ENCODE data around the gene SMURF1.
A peak's percentile ranks its signal among the peaks of the same experiment; 100 is the strongest.

SMURF1 gene

GRCh38 chr7:99036546-99037111 lies 107.3 kb downstream of the SMURF1 start:
- Histone ChIP-seq H3F3A (ENCODE audit: insufficient read depth, low read length) (no peaks in the 10 kb centered on the region), H3K27ac (ENCODE audit: low read depth, low read length, poor library complexity, severe bottlenecking) (no peak overlapping the region), H3K9me2 (ENCODE audit: low read depth, low read length) (no peaks in the 10 kb centered on the region), H3K79me2 (ENCODE audit: insufficient read depth, low read length) (no peaks in the 10 kb centered on the region), H3K36me3 (ENCODE audit: insufficient read depth, low read length) (peaks cover 94% of the 10 kb centered on the region), H3K9ac (ENCODE audit: low read length) (no peak overlapping the region), H3K4me1 (ENCODE audit: insufficient read depth, low read length, severe bottlenecking) (no peaks in the 10 kb centered on the region), H3K9me3 (ENCODE audit: low read length) (no peaks in the 10 kb centered on the region), H2AFZ (ENCODE audit: low read length) (no peak overlapping the region), H3K27me3 (ENCODE audit: insufficient read depth, low read length) (no peaks in the 10 kb centered on the region), H4K20me1 (ENCODE audit: insufficient read depth, low read length) (no peaks in the 10 kb centered on the region), H3K4me3 (ENCODE audit: low read depth, low read length, poor library complexity, severe bottlenecking) (no peak overlapping the region), H3K4me2 (ENCODE audit: low read length) (no peak overlapping the region)
- TF ChIP-seq, protein P1, sequence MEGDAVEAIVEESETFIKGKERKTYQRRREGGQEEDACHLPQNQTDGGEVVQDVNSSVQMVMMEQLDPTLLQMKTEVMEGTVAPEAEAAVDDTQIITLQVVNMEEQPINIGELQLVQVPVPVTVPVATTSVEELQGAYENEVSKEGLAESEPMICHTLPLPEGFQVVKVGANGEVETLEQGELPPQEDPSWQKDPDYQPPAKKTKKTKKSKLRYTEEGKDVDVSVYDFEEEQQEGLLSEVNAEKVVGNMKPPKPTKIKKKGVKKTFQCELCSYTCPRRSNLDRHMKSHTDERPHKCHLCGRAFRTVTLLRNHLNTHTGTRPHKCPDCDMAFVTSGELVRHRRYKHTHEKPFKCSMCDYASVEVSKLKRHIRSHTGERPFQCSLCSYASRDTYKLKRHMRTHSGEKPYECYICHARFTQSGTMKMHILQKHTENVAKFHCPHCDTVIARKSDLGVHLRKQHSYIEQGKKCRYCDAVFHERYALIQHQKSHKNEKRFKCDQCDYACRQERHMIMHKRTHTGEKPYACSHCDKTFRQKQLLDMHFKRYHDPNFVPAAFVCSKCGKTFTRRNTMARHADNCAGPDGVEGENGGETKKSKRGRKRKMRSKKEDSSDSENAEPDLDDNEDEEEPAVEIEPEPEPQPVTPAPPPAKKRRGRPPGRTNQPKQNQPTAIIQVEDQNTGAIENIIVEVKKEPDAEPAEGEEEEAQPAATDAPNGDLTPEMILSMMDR (IDR thresholded peaks at IDR 0.05; ENCODE audit: low read length): peak; percentile 64
- no peak for TF ChIP-seq EZH2 (IDR thresholded peaks at IDR 0.05; ENCODE audit: borderline replicate concordance, low read length)

DNA sequence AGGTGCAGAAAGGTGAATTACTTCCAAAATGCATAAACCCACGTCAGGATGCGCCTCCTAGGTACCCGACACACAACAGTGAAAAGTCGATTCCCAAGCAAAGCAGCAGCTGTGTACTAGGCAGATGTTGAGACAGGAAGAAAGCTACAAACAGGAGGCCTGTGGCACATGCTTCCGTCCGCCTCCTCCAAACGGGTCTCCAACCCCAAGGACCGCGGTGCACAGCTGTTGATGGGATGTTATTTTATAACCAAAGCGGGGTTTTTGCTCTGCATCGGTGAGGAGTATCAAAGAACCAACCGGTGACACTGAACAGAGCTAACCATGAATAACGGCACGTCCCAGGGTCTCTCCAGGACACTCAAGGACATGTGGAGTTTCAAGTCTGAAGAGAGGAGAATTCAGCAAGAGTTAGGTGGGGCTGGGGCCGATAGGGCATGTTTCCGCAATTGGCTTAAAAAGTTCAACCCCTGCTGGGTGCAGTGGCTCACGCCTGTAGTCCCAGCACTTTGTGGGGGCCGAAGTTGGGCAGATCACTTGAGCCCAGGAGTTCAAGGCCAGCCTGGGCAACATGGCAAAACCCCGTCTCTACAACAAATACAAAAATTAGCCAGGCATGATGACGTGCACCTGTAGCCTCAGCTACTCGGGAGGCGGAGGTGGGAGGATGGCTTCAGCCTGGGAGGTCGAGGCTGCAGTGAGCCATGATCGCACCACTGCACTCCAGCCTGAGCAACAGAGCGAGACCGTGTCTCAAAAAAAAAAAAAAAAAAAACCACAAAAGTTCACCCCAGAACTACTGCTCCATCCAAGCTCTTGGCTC lies 108.0 kb downstream of the SMURF1 start:
- no peak for TF ChIP-seq EZH2 (IDR thresholded peaks at IDR 0.05; ENCODE audit: borderline replicate concordance, low read length)
- TF ChIP-seq, protein P1 (IDR thresholded peaks at IDR 0.05; ENCODE audit: low read length): no peak
- H3K4me1 ChIP-seq (ENCODE audit: insufficient read depth, low read length, severe bottlenecking): no peaks in the 10 kb centered on the region
- H2AFZ ChIP-seq (ENCODE audit: low read length): no peak overlapping the region
- no peaks in the 10 kb centered on the region for H3K27me3 ChIP-seq (ENCODE audit: insufficient read depth, low read length)
- H3K9me3 ChIP-seq (ENCODE audit: low read length): no peaks in the 10 kb centered on the region
- H3K4me2 ChIP-seq (ENCODE audit: low read length): no peak overlapping the region
- no peaks in the 10 kb centered on the region for H4K20me1 ChIP-seq (ENCODE audit: insufficient read depth, low read length)
- H3K36me3 ChIP-seq (ENCODE audit: insufficient read depth, low read length): peaks cover 95% of the 10 kb centered on the region
- H3K9me2 ChIP-seq (ENCODE audit: low read depth, low read length): no peaks in the 10 kb centered on the region
- no peaks in the 10 kb centered on the region for H3F3A ChIP-seq (ENCODE audit: insufficient read depth, low read length)
- no peaks in the 10 kb centered on the region for H3K79me2 ChIP-seq (ENCODE audit: insufficient read depth, low read length)
- H3K4me3 ChIP-seq (ENCODE audit: low read depth, low read length, poor library complexity, severe bottlenecking): no peak overlapping the region
- H3K27ac ChIP-seq (ENCODE audit: low read depth, low read length, poor library complexity, severe bottlenecking): no peak overlapping the region
- no peak overlapping the region for H3K9ac ChIP-seq (ENCODE audit: low read length)

- H3K79me2 ChIP-seq (ENCODE audit: insufficient read depth, low read length): no peaks in the 10 kb centered on the region
- peaks cover 95% of the 10 kb centered on the region for H3K36me3 ChIP-seq (ENCODE audit: insufficient read depth, low read length)
- no peaks in the 10 kb centered on the region for H3K9me2 ChIP-seq (ENCODE audit: low read depth, low read length)
- TF ChIP-seq, protein P1 (IDR thresholded peaks at IDR 0.05; ENCODE audit: low read length): no peak
- no peak for TF ChIP-seq EZH2 (IDR thresholded peaks at IDR 0.05; ENCODE audit: borderline replicate concordance, low read length)
- H3K27me3 ChIP-seq (ENCODE audit: insufficient read depth, low read length): no peaks in the 10 kb centered on the region
- no peaks in the 10 kb centered on the region for H3K4me1 ChIP-seq (ENCODE audit: insufficient read depth, low read length, severe bottlenecking)
- no peaks in the 10 kb centered on the region for H3K9me3 ChIP-seq (ENCODE audit: low read length)
- H4K20me1 ChIP-seq (ENCODE audit: insufficient read depth, low read length): no peaks in the 10 kb centered on the region
- H2AFZ ChIP-seq (ENCODE audit: low read length): no peak overlapping the region
- H3K27ac ChIP-seq (ENCODE audit: low read depth, low read length, poor library complexity, severe bottlenecking): no peak overlapping the region
- no peak overlapping the region for H3K9ac ChIP-seq (ENCODE audit: low read length)
- no peak overlapping the region for H3K4me2 ChIP-seq (ENCODE audit: low read length)
- no peak overlapping the region for H3K4me3 ChIP-seq (ENCODE audit: low read depth, low read length, poor library complexity, severe bottlenecking)
- H3F3A ChIP-seq (ENCODE audit: insufficient read depth, low read length): no peaks in the 10 kb centered on the region
Measured at GRCh38 chr7:99034932-99035722, 108.8 kb downstream of the SMURF1 start.
